Naive thymus-derived CD8-positive, alpha-beta T cell (primary cell): ENCODE measurements around the gene NKAIN2. TPM values are rescaled to one million over a fixed set of nuclear protein-coding genes. Genes with fewer than 3 reads are reported as not detected.
"Not testable (repeated sequence)": the region's sequence is repeated elsewhere in the genome, so short reads cannot be mapped to it uniquely, and the experiment has no call there.

Experiments
- ATAC-seq, 2 donors: fragments of 150-1000 bp; cut with Tn5 transposase in 1 of 2; sonication (Bioruptor Pico), chemical (Tn5 transposase) in 1 of 2; 1 replicate in 1 of 2; 2 replicates in 1 of 2; pipeline ENCODE4 v1.10.0; 2021; ENCODE audit warnings: mild to moderate bottlenecking in 2 of 2, moderate library complexity in 2 of 2
- POLR2A ChIA-PET: fragments of 350-600 bp; sonication (Branson Sonifier 250); formaldehyde crosslinking; loops from one replicate; lab custom pipeline; 2021; ENCODE audit warnings: antibody characterized with exemption; lab: Charles Lee
- DNase-seq, 10 donors: peaks; one replicate each; pipeline versions ENCODE4 v3.0.0 to v3.0.0-alpha.2; 2020 to 2022
- H3K27ac Mint-ChIP-seq, 10 donors: one replicate each; pipeline ENCODE4 v1.8.0; 2020 to 2022; ENCODE audit warnings: mild to moderate bottlenecking in 10 of 10, mixed read lengths in 10 of 10, moderate library complexity in 4 of 10, inconsistent platforms in 1 of 10
- H3K27me3 Mint-ChIP-seq, 5 donors: one replicate each; pipeline ENCODE4 v1.8.0; 2021 to 2022; ENCODE audit warnings: mixed read lengths in 5 of 5
- H3K36me3 Mint-ChIP-seq, 3 donors: one replicate each; pipeline ENCODE4 v1.8.0; 2020 to 2022; ENCODE audit warnings: mixed read lengths in 3 of 3, mild to moderate bottlenecking in 2 of 3, inconsistent platforms in 1 of 3
- H3K4me1 Mint-ChIP-seq, 4 donors: one replicate each; pipeline ENCODE4 v1.8.0; 2021 to 2022; ENCODE audit warnings: mixed read lengths in 4 of 4
- H3K4me3 Mint-ChIP-seq, 10 donors: one replicate each; pipeline ENCODE4 v1.8.0; 2020 to 2022; ENCODE audit warnings: mild to moderate bottlenecking in 10 of 10, mixed read lengths in 10 of 10, moderate library complexity in 6 of 10, inconsistent platforms in 1 of 10
- H3K9me3 Mint-ChIP-seq, 9 donors: one replicate each; pipeline ENCODE4 v1.8.0; 2020 to 2022; ENCODE audit warnings: mixed read lengths in 9 of 9, mild to moderate bottlenecking in 3 of 9, inconsistent platforms in 1 of 9, moderate library complexity in 1 of 9
- polyA plus RNA-seq, 3 donors: library from polyadenylated mRNA; unstranded; fragments of 300-500 nt; fragmentation: Illumina TruSeq; gene quantifications; one replicate each; pipeline ENCODE4 v1.2.3, GENCODE V29; 2021
- total RNA-seq, 8 experiments: library from RNA in 2 of 8; stranded (reverse) in 2 of 8; gene quantifications; one replicate each; pipeline ENCODE4 v1.2.3 and lab custom pipeline; 2021 to 2026

Gene NKAIN2
- total and polyA plus RNA-seq, 5 experiments from 2014 or later, result not detected

DNA sequence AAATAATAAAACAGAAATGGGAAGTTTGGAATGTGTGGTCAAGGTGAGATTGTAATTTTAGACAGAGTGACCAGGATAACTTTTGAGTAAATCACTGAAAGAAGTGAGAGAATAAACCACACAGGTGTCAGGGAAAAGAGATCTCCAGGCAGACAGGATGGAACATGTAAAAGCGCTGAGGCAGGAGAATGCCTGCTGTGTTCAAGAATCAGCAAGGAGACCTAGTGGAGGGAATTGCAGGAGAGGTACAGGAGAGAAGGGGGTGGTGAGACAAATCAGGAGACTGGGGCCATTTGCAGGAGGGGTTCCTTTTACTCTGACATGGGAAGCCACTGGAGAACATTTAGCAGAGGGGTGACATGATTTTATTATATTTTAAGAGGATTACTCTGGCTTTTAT lies 456.7 kb downstream of the NKAIN2 start:
- POLR2A ChIA-PET, result interaction anchor here (0.6 kb wide), 1 partner anchor 43 kb away, joined by 3 read pairs; no protein-coding TSS in a partner anchor
- Mint-ChIP-seq H3K4me1 (no peaks in the 10 kb centered on the region), H3K4me3 (no peak overlapping the region), H3K27me3 (no peaks in the 10 kb centered on the region), H3K9me3 (peaks cover 0 to 16% (median 0%) of the 10 kb centered on the region in 9 donors), H3K36me3 (no peaks in the 10 kb centered on the region), H3K27ac (no peak overlapping the region)
- ATAC-seq (no peak), DNase-seq (no peak)

DNA sequence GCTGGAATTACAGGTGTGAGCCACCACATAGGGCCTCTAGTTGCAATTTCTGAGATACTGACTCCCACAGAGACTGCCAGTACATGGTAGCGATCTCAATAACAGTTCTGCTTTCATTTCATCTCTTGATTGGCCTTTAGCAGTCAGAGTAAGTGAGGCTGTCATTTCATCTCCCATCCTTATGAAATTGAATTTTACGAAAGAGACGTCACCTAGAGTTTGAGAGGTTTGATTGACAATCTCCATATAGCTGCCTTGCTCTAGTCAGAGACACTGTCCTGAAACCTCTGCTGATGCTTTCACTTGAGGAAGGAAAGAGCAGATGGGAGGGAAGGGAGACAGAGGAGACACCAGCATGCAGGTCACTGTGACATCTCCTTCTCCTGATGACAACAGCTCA lies 466.1 kb downstream of the NKAIN2 start:
- POLR2A ChIA-PET, result no interaction called here
- DNase-seq, result no peak
- no peaks in the 10 kb centered on the region for H3K36me3 Mint-ChIP-seq
- peaks cover 0 to 8% (median 3%) of the 10 kb centered on the region in 9 donors for H3K9me3 Mint-ChIP-seq
- H3K27ac Mint-ChIP-seq, result no peak overlapping the region
- H3K27me3 Mint-ChIP-seq, result no peaks in the 10 kb centered on the region
- no peak overlapping the region for H3K4me3 Mint-ChIP-seq
- ATAC-seq, result no peak
- H3K4me1 Mint-ChIP-seq, result no peaks in the 10 kb centered on the region

DNA sequence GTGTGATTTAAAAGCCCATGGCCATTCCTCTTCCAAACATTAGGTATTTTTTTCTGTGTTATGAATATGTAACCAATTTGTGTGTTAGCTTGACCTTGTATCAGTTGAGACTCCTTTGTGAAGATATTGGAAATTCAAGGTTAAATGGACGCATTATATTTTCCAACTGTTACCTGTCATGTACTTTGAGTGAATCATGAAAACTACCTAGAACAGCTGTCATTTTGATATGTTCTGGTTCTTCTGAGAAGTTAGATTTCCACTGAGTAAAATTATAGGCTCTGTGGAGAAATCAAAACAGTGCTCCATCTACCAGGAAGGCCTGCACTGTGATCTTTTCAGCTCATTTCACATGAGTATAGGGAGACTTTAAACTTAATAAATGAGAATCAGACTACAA lies 470.0 kb downstream of the NKAIN2 start:
- Mint-ChIP-seq H3K4me1 (no peaks in the 10 kb centered on the region), H3K9me3 (peaks cover 0 to 9% (median 4%) of the 10 kb centered on the region in 9 donors), H3K36me3 (no peaks in the 10 kb centered on the region), H3K27ac (no peak overlapping the region), H3K27me3 (no peaks in the 10 kb centered on the region), H3K4me3 (no peak overlapping the region)
- no peak for DNase-seq
- POLR2A ChIA-PET, result no interaction called here
- ATAC-seq, result no peak

DNA sequence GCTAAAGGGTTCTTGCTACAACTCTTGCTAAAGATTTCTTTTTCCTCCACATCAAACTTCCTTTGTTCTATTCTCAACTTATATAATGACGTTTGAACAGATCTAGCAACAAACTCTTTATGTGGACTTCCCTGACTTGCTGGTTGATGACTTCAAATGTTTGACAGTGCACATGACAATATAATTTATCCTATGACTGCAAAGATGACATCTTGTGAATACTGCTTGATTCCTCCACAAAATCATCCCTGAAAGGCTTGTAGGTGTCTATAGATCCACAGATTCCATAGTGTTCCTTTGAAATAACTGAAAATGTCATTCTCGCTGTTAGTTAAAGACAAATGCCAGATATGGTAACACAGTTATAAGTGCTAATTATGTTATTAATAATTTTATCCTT lies 478.9 kb downstream of the NKAIN2 start:
- Mint-ChIP-seq H3K9me3 (peaks cover 0 to 16% (median 0%) of the 10 kb centered on the region in 9 donors), H3K4me1 (no peaks in the 10 kb centered on the region), H3K36me3 (no peaks in the 10 kb centered on the region), H3K4me3 (no peak overlapping the region), H3K27ac (no peak overlapping the region), H3K27me3 (no peaks in the 10 kb centered on the region)
- ATAC-seq, result no peak
- DNase-seq, result no peak
- POLR2A ChIA-PET, result no interaction called here

DNA sequence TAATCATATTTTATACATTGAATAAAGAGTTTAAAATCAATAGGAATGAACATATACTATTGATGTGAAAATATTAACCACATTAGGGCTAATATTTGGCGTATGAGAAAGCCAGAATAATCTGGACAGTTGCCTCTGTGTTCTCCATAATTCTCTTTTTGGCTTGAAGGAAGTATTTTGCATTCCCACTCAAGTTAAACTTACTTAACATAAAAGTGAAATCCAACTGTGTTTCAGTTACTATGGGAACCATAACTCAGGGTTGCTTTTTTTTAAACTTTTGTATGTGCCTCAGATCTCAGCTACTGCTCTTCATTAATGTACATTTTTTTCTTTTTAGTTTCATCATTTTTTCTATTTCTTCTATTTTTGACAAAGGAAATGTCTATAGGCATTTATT lies 479.8 kb downstream of the NKAIN2 start:
- H3K4me3 Mint-ChIP-seq, result no peak overlapping the region
- DNase-seq, result no peak
- no peaks in the 10 kb centered on the region for H3K4me1 Mint-ChIP-seq
- no peak for ATAC-seq
- POLR2A ChIA-PET, result no interaction called here
- H3K27me3 Mint-ChIP-seq, result no peaks in the 10 kb centered on the region
- H3K36me3 Mint-ChIP-seq, result no peaks in the 10 kb centered on the region
- H3K9me3 Mint-ChIP-seq, result peaks cover 0 to 16% (median 0%) of the 10 kb centered on the region in 9 donors
- H3K27ac Mint-ChIP-seq, result no peak overlapping the region

DNA sequence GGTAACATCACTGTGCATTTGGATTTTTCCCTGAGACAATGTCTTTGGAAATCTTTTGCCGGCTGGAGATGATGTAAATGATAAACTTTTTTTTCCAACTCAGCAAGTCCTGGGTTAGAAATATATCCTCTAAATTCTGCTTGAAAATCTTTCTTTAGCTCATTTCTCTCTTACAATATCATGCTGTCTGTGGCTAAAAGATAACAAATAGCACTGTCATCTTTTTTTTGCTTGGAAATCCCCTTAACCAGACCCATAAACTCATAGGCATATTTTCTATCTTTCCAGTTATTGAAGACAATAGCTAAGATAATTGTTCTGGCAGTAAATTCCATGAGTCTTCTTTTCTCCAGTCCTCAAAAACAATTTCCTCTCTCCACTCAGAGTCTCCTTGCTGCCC lies 481.5 kb downstream of the NKAIN2 start:
- no peaks in the 10 kb centered on the region for H3K4me1 Mint-ChIP-seq
- H3K27ac Mint-ChIP-seq, result no peak overlapping the region
- no peak overlapping the region for H3K4me3 Mint-ChIP-seq
- H3K27me3 Mint-ChIP-seq, result no peaks in the 10 kb centered on the region
- H3K36me3 Mint-ChIP-seq, result no peaks in the 10 kb centered on the region
- POLR2A ChIA-PET, result no interaction called here
- ATAC-seq (no peak), DNase-seq (no peak)
- H3K9me3 Mint-ChIP-seq, result peaks cover 0 to 16% (median 0%) of the 10 kb centered on the region in 9 donors

DNA sequence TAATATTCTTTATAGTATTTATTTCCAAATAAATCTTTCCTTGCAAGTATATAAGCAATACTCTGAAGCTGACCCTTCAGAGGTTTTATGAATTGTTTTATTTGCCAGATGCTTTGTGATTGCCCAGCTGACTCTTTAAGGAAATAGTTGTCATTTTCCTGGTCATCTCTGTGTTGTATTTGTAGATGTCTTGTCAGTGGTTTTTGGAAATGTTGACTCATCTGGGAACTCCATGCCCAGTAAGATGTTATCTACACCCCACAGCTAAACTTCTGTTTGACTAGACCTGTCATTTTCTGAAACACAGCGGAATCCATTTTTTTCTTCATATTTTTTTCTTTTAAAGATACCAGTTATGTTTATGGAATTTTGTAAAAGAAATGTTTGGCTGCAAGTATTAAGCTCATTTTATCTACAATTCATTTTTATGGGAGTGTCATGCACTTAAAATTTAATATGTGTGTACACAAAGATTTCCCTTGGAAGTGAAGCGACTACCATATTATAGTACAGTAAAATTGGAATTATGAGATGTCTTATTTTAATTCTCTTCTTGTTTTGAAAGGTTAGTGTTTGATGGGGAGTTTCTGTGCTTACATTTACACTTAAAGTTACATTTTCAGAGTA lies 491.0 kb downstream of the NKAIN2 start:
- Mint-ChIP-seq H3K27me3 (no peaks in the 10 kb centered on the region), H3K4me1 (no peaks in the 10 kb centered on the region), H3K36me3 (no peaks in the 10 kb centered on the region), H3K9me3 (peaks cover 0 to 4% (median 0%) of the 10 kb centered on the region in 9 donors), H3K4me3 (no peak overlapping the region), H3K27ac (peak overlapping the region in 1 of 10 donors; percentile 14)
- POLR2A ChIA-PET, result no interaction called here
- no peak for ATAC-seq
- DNase-seq, result no peak

DNA sequence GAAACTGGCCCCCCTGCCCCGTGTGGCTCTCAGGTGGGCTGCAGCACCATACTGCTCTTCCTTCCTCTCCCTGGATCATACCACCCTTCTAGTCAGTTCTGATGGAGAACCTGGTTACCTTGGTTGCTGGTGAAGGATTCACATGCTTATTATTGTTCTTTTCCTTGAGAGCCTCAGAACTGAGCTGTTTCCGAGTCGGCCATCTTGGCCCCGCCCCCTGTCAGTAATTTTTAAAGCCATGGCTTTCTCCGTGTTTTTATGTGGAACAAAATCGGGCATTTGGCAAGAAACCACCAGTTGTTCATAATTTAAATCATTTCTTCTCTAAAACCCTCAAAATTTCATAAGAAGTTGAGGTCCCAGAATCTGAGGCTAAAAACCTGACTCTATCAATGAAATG lies 493.8 kb downstream of the NKAIN2 start:
- POLR2A ChIA-PET, result no interaction called here
- H3K36me3 Mint-ChIP-seq, result no peaks in the 10 kb centered on the region
- DNase-seq, result no peak
- no peaks in the 10 kb centered on the region for H3K27me3 Mint-ChIP-seq
- no peak overlapping the region for H3K27ac Mint-ChIP-seq
- H3K9me3 Mint-ChIP-seq, result peaks cover 0 to 6% (median 3%) of the 10 kb centered on the region in 9 donors
- no peaks in the 10 kb centered on the region for H3K4me1 Mint-ChIP-seq
- ATAC-seq, result no peak
- H3K4me3 Mint-ChIP-seq, result no peak overlapping the region

DNA sequence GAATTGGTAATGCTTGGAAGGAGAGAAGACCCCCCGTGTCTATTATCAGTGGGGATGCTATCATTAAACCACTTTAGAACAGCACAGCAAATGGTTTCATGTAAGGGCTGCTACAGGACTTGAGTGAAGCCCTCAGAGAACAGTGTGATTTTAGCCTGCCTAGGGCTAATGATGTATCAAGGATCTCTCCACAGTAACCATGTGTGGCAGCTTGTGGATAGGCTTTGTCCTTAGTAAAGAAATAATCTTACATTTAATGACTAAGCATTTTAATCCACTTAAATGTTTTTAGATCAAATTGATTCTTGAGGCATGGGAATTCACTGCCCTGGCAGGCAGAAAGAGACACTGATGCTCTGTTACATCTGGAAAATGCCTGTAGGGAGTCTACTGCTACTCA lies 495.1 kb downstream of the NKAIN2 start:
- no peaks in the 10 kb centered on the region for H3K27me3 Mint-ChIP-seq
- H3K4me1 Mint-ChIP-seq, result no peaks in the 10 kb centered on the region
- H3K36me3 Mint-ChIP-seq, result no peaks in the 10 kb centered on the region
- peaks cover 0 to 16% (median 4%) of the 10 kb centered on the region in 9 donors for H3K9me3 Mint-ChIP-seq
- no peak overlapping the region for H3K4me3 Mint-ChIP-seq
- POLR2A ChIA-PET, result no interaction called here
- no peak overlapping the region for H3K27ac Mint-ChIP-seq
- ATAC-seq (no peak), DNase-seq (no peak)

DNA sequence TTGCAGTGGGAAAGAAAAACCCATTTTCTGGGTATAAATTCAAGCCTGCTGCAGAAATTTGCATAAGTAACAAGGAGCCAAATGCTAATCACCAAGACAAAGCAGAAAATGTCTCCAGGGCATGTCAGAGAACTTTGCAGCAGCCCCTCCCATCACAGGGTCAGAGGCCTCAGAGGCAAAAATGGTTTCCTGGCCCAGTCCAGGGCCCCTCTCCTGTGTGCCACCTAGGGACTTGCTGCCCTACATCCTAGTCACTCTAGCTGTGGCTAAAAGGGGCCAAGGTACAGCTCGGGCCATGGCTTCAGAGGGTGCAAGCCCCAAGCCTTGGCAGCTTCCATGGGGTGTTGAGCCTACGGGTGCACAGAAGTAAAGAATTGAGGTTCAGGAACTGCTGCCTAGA lies 497.2 kb downstream of the NKAIN2 start:
- DNase-seq, POLR2A ChIA-PET, H3K4me1 Mint-ChIP-seq, H3K36me3 Mint-ChIP-seq, H3K27me3 Mint-ChIP-seq, H3K4me3 Mint-ChIP-seq, ATAC-seq, H3K27ac Mint-ChIP-seq: not testable (repeated sequence)
- peaks cover 0 to 21% (median 4%) of the 10 kb centered on the region in 9 donors for H3K9me3 Mint-ChIP-seq

DNA sequence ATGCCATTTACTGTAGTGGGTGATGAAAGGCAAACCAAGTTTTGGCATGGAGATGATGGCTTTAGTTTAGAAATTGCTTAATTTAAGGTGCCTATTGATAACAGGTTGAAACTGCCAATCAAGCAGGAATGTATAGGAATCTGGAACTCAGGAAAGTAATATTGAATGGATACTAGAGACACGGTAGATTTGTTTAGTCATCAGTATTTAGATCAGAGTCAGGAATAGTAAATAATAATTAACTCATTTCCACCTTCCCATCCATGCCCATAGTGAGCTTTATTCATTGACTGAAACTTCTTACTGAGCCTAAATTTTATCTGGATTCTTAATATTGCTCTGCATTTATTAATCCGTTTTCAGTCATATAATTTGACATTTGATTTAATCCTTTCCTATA lies 500.3 kb downstream of the NKAIN2 start:
- no peak for ATAC-seq
- no peaks in the 10 kb centered on the region for H3K27me3 Mint-ChIP-seq
- POLR2A ChIA-PET, result no interaction called here
- no peaks in the 10 kb centered on the region for H3K4me1 Mint-ChIP-seq
- H3K27ac Mint-ChIP-seq, result no peak overlapping the region
- no peaks in the 10 kb centered on the region for H3K36me3 Mint-ChIP-seq
- H3K9me3 Mint-ChIP-seq, result peaks cover 0 to 21% (median 4%) of the 10 kb centered on the region in 9 donors
- no peak for DNase-seq
- H3K4me3 Mint-ChIP-seq, result no peak overlapping the region

DNA sequence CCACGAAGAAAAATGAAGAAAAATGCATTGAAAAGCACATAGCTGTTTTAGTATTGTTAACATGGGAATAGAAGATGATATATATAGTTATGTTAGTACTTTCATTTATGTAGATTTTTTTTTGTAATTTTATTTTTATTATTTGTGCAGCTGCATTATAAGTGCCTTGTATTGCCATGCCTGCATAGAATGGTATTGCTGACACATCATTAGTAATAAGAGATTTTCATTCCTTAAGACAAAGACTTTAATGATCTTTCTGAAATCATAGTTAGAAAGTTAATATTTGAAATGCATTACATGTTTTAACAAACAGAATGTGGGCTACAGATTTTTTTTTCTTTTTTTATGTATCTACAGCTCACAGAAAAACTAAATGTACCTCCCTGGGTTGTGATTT lies 506.5 kb downstream of the NKAIN2 start:
- H3K36me3 Mint-ChIP-seq, result no peaks in the 10 kb centered on the region
- no peak overlapping the region for H3K27ac Mint-ChIP-seq
- no peaks in the 10 kb centered on the region for H3K27me3 Mint-ChIP-seq
- H3K9me3 Mint-ChIP-seq, result peaks cover 0 to 2% (median 0%) of the 10 kb centered on the region in 9 donors
- DNase-seq, result no peak
- ATAC-seq, result no peak
- H3K4me3 Mint-ChIP-seq, result no peak overlapping the region
- H3K4me1 Mint-ChIP-seq, result no peaks in the 10 kb centered on the region
- POLR2A ChIA-PET, result no interaction called here

DNA sequence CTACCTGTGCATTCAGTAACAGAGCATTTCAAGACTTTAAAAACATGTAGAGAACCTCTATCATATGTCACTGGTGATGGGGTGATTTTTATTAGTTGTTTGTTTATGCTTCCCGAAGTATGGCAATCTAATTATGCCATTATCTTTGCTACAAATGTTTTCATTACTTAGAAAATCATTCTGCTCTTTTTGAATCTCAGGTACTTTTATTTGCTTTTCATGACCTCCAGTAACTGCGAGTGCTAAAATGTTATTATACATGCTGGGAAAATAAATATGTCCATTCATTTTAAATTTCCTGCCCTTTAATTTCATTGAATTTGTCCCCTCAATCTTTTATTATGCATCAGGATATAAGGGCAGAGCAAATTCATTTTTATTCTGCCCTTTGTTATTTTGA lies 515.7 kb downstream of the NKAIN2 start:
- Mint-ChIP-seq H3K9me3 (peaks cover 0 to 12% (median 0%) of the 10 kb centered on the region in 9 donors), H3K27me3 (no peaks in the 10 kb centered on the region), H3K4me3 (no peak overlapping the region), H3K36me3 (no peaks in the 10 kb centered on the region), H3K27ac (no peak overlapping the region), H3K4me1 (no peaks in the 10 kb centered on the region)
- ATAC-seq (no peak), DNase-seq (no peak)
- POLR2A ChIA-PET, result no interaction called here

DNA sequence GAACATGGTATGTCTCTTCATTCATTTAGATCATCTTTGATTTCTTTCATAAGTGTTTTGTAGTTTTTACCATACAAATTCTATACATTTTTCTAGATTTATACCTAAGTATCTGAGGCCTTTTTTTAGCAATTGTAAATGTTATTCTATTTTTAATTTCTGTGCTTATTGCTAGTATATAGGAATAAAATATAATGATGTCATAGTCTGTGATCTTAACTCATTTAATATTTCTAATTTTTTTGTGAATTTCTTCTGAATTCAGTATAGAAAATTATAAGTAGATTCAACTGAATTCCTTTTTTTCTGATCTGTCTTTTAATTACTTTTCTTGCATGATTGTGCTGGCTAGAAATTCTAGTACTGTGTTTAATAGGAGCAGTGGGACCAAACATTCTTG lies 520.6 kb downstream of the NKAIN2 start:
- no peaks in the 10 kb centered on the region for H3K4me1 Mint-ChIP-seq
- H3K36me3 Mint-ChIP-seq, result no peaks in the 10 kb centered on the region
- no peaks in the 10 kb centered on the region for H3K27me3 Mint-ChIP-seq
- POLR2A ChIA-PET, result no interaction called here
- no peak for DNase-seq
- H3K4me3 Mint-ChIP-seq, result no peak overlapping the region
- no peak for ATAC-seq
- no peak overlapping the region for H3K27ac Mint-ChIP-seq
- peaks cover 0 to 11% (median 0%) of the 10 kb centered on the region in 9 donors for H3K9me3 Mint-ChIP-seq
